GM23248 (cell line): ENCODE data around the gene LRMDA.

Source experiments
- EZH2 ChIP-seq: fragments of 200-600 bp; sonication (generic); IDR thresholded peaks from 2 replicates; pipeline ENCODE4 v1.6.1; 2018; ENCODE audit warnings: antibody characterized with exemption, mild to moderate bottlenecking; ENCODE audit not compliant: insufficient read depth, poor library complexity, severe bottlenecking
- EZH2phosphoT487 ChIP-seq: fragments of 200-600 bp; sonication (generic); IDR thresholded peaks from 2 replicates; pipeline ENCODE4 v1.6.1; 2018; ENCODE audit warnings: antibody characterized with exemption, moderate library complexity, mild to moderate bottlenecking, low read depth; ENCODE audit not compliant: insufficient read depth

DNA sequence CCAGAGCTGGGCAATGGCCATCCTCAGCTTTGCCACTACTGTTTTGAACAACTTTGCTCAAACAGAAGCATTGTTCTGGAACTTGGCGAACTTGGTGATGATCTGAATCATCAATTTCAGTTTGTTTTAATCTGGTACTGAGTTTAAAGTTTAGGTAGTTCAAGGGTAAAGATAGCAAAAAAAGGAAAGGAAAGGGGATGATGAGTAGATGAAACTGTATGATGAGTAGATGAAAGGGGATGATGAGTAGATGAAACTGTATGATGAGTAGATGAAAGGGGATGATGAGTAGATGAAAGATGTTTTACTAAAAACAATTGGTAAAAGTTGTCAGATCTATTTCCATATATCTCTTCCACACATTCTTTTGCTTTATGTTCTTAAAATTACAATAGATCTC lies 737.0 kb downstream of the LRMDA start:
- TF ChIP-seq EZH2 (no peak), EZH2phosphoT487 (no peak)
